Mesothelial cell of epicardium (in vitro differentiated cells): ENCODE data around the gene ANKRD53. TPM values are rescaled to one million over a fixed set of nuclear protein-coding genes. Genes with fewer than 3 reads are reported as not detected.

Experiments
- DNase-seq, 2 experiments: peaks; one replicate each; pipeline ENCODE4 v3.0.0; 2021; ENCODE audit warnings: low spot score in 2 of 2; ENCODE audit not compliant: unreplicated experiment in 2 of 2
- H3K27ac Mint-ChIP-seq: 2 replicates; pipeline ENCODE4 v1.8.0; 2021; ENCODE audit warnings: mixed read lengths
- H3K27me3 Mint-ChIP-seq: 2 replicates; pipeline ENCODE4 v1.8.0; 2021; ENCODE audit warnings: low read depth, mixed read lengths
- H3K36me3 Mint-ChIP-seq: 2 replicates; pipeline ENCODE4 v1.8.0; 2021; ENCODE audit warnings: mixed read lengths
- H3K4me1 Mint-ChIP-seq: 2 replicates; pipeline ENCODE4 v1.8.0; 2021; ENCODE audit warnings: mixed read lengths
- H3K4me3 Mint-ChIP-seq: 2 replicates; pipeline ENCODE4 v1.8.0; 2021; ENCODE audit warnings: mild to moderate bottlenecking, moderate library complexity, mixed read lengths
- H3K9me3 Mint-ChIP-seq: 2 replicates; pipeline ENCODE4 v1.8.0; 2021; ENCODE audit warnings: mixed read lengths
- total RNA-seq: library from RNA; stranded (reverse); gene quantifications from 3 replicates; pipeline ENCODE4 v1.2.1, GENCODE V29; 2021
- TF ChIP-seq, protein P1 (sequence below): fragments of 200-600 bp; sonication (generic); IDR thresholded peaks from one replicate; pipeline ENCODE4 v1.5.0; 2021; ENCODE audit warnings: antibody characterized with exemption; ENCODE audit not compliant: unreplicated experiment

Gene ANKRD53
- total RNA-seq, 1 donor from 2014 or later, result 4.9 TPM

DNA sequence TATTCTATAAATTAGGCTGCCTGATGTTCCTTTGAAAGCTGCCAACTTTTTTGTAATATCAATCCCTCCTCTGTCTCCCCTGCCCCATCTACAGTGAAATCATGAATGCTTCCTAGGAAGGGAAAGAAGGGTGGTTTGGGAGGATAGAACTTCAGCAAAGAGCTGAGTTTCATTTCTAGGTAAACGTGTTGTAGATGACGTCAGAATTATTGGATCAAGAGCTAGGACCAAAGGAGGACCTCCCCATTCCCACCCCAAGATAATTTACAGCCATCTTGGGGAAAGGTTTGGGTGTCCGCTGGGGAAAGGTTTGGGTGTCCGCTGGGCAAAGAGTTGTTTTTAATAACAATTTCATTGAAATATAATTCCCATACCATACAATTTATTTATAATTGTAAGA is 11.2 kb upstream of the ANKRD53 start:
- Mint-ChIP-seq H3K4me3 (no peak overlapping the region), H3K9me3 (no peaks in the 10 kb centered on the region), H3K36me3 (no peaks in the 10 kb centered on the region), H3K27me3 (peaks cover 93% of the 10 kb centered on the region), H3K4me1 (peaks cover 5% of the 10 kb centered on the region), H3K27ac (no peak overlapping the region)
- DNase-seq, result no peak
- TF ChIP-seq, protein P1, sequence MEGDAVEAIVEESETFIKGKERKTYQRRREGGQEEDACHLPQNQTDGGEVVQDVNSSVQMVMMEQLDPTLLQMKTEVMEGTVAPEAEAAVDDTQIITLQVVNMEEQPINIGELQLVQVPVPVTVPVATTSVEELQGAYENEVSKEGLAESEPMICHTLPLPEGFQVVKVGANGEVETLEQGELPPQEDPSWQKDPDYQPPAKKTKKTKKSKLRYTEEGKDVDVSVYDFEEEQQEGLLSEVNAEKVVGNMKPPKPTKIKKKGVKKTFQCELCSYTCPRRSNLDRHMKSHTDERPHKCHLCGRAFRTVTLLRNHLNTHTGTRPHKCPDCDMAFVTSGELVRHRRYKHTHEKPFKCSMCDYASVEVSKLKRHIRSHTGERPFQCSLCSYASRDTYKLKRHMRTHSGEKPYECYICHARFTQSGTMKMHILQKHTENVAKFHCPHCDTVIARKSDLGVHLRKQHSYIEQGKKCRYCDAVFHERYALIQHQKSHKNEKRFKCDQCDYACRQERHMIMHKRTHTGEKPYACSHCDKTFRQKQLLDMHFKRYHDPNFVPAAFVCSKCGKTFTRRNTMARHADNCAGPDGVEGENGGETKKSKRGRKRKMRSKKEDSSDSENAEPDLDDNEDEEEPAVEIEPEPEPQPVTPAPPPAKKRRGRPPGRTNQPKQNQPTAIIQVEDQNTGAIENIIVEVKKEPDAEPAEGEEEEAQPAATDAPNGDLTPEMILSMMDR, result no peak

DNA sequence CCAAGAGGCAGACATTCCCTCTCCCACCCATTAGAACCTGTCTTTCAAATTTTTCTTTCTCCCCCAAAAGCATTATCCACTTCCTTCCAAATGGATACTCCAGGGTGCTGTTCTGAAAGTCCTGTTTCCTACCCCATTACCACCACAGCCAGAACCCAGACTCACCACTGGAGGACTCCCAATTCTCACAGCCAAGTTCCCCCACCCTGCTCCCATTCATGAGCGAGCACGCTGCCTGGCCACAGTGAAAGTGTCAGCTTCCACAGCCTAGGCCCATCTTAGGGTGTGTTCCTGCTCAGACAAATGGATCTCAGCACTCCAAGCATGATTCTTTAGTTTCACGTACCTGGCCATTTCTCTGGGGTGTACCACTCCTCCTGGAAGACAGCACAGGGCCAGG is 3.8 kb upstream of the ANKRD53 start:
- Mint-ChIP-seq H3K4me3 (no peak overlapping the region), H3K36me3 (no peaks in the 10 kb centered on the region), H3K9me3 (no peaks in the 10 kb centered on the region), H3K27ac (no peak overlapping the region), H3K4me1 (peaks cover 26% of the 10 kb centered on the region), H3K27me3 (peaks cover 40% of the 10 kb centered on the region)
- TF ChIP-seq, protein P1, result no peak
- DNase-seq, result peak in 1 of 2 experiments; percentile 33

DNA sequence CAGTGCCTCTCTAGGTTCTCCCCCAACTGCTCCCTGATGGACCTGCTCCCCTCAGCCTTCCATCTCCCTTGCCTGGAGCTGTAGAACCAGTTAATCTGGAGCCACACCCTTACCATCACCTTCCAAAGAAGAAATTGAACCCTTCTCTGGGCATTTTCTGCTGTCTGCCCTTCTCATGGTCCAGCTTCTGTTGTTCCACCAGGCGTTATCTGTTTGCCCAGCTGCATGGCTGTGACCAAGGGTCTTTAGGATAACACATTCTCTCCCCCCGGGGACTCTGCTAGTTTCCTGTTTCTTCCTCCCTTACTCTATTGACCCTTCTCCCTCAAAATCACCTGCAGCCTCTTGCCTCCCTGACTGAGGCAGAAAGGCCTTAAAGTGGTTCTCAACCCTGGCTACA is 3.2 kb upstream of the ANKRD53 start:
- DNase-seq, result peak in 1 of 2 experiments; percentile 2
- H3K4me1 Mint-ChIP-seq, result peaks cover 26% of the 10 kb centered on the region
- no peak overlapping the region for H3K27ac Mint-ChIP-seq
- H3K9me3 Mint-ChIP-seq, result no peaks in the 10 kb centered on the region
- TF ChIP-seq, protein P1, result no peak
- no peaks in the 10 kb centered on the region for H3K36me3 Mint-ChIP-seq
- H3K27me3 Mint-ChIP-seq, result peaks cover 33% of the 10 kb centered on the region
- no peak overlapping the region for H3K4me3 Mint-ChIP-seq

DNA sequence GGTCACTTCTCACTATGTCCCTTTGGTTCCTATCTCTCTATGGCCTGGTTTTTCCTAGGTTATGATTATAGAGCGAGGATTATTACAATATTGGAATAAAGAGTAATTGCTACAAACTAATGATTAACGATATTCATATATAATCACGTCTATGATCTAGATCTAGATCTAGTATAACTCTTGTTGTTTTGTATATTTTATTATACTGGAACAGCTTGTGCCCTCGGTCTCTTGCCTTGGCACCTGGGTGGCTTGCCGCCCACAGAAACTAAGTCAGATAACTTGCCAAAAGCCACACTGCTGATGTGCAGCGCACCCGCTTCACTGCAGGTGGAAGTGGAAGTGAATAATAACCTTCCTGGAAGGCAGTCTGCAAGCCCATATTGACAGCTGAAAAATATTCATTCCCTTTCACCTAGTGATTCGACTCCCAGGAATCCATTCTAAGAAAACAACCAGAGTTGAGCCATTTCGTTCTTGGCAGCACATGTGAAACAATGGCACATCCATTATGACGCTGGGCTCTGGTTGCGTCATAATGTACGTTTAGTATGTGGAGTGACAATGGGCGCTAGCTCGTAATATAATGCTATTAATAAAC is 725 bp upstream of the ANKRD53 start:
- Mint-ChIP-seq H3K36me3 (no peaks in the 10 kb centered on the region), H3K4me1 (peaks cover 26% of the 10 kb centered on the region), H3K27me3 (peaks cover 11% of the 10 kb centered on the region), H3K9me3 (no peaks in the 10 kb centered on the region), H3K27ac (peak overlapping the region; percentile 97), H3K4me3 (peak overlapping the region; percentile 82)
- TF ChIP-seq, protein P1, result peak; percentile 23
- peak in 1 of 2 experiments; percentile 36 for DNase-seq

DNA sequence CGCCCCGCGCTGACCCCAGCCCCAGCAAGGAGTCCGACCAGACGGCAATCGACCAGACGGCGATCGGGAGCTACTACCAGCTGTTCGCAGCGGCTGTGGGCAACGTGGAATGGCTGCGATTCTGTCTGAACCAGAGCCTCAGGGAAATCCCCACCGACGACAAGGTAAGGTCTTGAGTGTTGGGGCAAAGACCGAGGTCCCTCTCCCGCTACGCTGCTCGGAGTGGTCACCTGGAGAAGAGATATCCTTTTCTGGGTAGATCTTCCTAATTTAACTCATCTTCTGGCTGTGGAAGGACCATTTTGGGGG is 704 bp downstream of the ANKRD53 start:
- H3K4me1 Mint-ChIP-seq, result peaks cover 26% of the 10 kb centered on the region
- H3K9me3 Mint-ChIP-seq, result no peaks in the 10 kb centered on the region
- H3K36me3 Mint-ChIP-seq, result no peaks in the 10 kb centered on the region
- H3K27ac Mint-ChIP-seq, result no peak overlapping the region
- TF ChIP-seq, protein P1, result no peak
- peak overlapping the region; percentile 59 for H3K4me3 Mint-ChIP-seq
- DNase-seq, result no peak
- peaks cover 5% of the 10 kb centered on the region for H3K27me3 Mint-ChIP-seq

DNA sequence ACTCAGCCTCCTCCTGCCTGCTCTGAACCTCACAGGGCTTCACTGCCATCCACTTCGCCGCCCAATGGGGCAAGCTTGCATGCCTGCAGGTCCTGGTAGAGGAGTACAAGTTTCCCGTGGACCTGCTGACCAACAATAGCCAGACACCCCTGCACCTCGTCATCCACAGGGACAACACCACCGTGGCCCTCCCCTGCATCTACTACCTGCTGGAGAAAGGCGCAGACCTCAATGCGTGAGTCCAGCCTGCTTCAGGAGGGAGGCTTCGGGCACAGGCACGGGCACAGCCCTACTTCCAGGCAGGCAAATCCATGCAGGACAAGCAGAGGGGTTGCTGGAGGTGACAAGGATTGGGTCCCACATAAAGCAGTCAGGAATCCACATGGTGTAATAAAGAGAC is 1.2 kb downstream of the ANKRD53 start:
- peak overlapping the region; percentile 59 for H3K4me3 Mint-ChIP-seq
- H3K9me3 Mint-ChIP-seq, result no peaks in the 10 kb centered on the region
- TF ChIP-seq, protein P1, result no peak
- no peak for DNase-seq
- no peak overlapping the region for H3K27ac Mint-ChIP-seq
- H3K4me1 Mint-ChIP-seq, result peaks cover 26% of the 10 kb centered on the region
- no peaks in the 10 kb centered on the region for H3K36me3 Mint-ChIP-seq
- peaks cover 3% of the 10 kb centered on the region for H3K27me3 Mint-ChIP-seq
